Naive thymus-derived CD4-positive, alpha-beta T cell (primary cell): ENCODE results near the gene PPP1R7. TPM values are rescaled to one million over a fixed set of nuclear protein-coding genes. Genes with fewer than 3 reads are reported as not detected.

Experiments
- ATAC-seq: fragments of 150-1000 bp; cut with Tn5 transposase; 2 replicates; pipeline ENCODE4 v1.10.0; 2021; ENCODE audit warnings: mild to moderate bottlenecking, moderate library complexity
- CTCF ChIA-PET: fragments of 350-600 bp; sonication (Branson Sonifier 250); formaldehyde crosslinking; loops from one replicate; lab custom pipeline; 2021; ENCODE audit warnings: antibody characterized with exemption; lab: Charles Lee
- POLR2A ChIA-PET: fragments of 350-600 bp; sonication (Branson Sonifier 250); formaldehyde crosslinking; loops from one replicate; lab custom pipeline; 2021; ENCODE audit warnings: antibody characterized with exemption, inconsistent platforms; lab: Charles Lee
- DNase-seq, 9 donors: peaks; one replicate each; pipeline versions ENCODE4 v3.0.0 to v3.0.0-alpha.2; 2020 to 2022; ENCODE audit warnings: mixed read lengths in 1 of 9
- H3K27ac ChIP-seq: one replicate; pipeline ENCODE4 v1.7.0; 2013; ENCODE audit warnings: mild to moderate bottlenecking, low read depth, low read length, moderate library complexity
- H3K27me3 ChIP-seq, 2 donors: one replicate each; pipeline ENCODE4 v1.7.0; 2013; ENCODE audit warnings: low read length in 2 of 2, mild to moderate bottlenecking in 2 of 2, moderate library complexity in 2 of 2; ENCODE audit not compliant: control insufficient read depth in 2 of 2, insufficient read depth in 2 of 2
- H3K36me3 ChIP-seq, 3 experiments: 1 replicate in 2 of 3; 2 replicates in 1 of 3; pipeline ENCODE4 v1.7.0; 2013; ENCODE audit warnings: low read length in 3 of 3, mild to moderate bottlenecking in 3 of 3, moderate library complexity in 1 of 3; ENCODE audit not compliant: insufficient read depth in 3 of 3, control insufficient read depth in 2 of 3
- H3K4me1 ChIP-seq, 2 donors: one replicate each; pipeline ENCODE4 v1.7.0; 2013; ENCODE audit warnings: low read length in 2 of 2, mild to moderate bottlenecking in 2 of 2, moderate library complexity in 1 of 2; ENCODE audit not compliant: control insufficient read depth in 2 of 2, insufficient read depth in 2 of 2
- H3K4me3 ChIP-seq: 2 replicates; pipeline ENCODE4 v1.7.0; 2013; ENCODE audit warnings: mild to moderate bottlenecking, low read length
- H3K9me3 ChIP-seq, 3 experiments: 1 replicate in 2 of 3; 2 replicates in 1 of 3; pipeline ENCODE4 v1.7.0; 2013; ENCODE audit warnings: low read length in 3 of 3; ENCODE audit not compliant: control insufficient read depth in 2 of 3
- H3K27ac Mint-ChIP-seq, 9 donors: one replicate each; pipeline ENCODE4 v1.8.0; 2020 to 2022; ENCODE audit warnings: mixed read lengths in 9 of 9, mild to moderate bottlenecking in 8 of 9, moderate library complexity in 5 of 9, inconsistent platforms in 2 of 9
- H3K27me3 Mint-ChIP-seq, 5 donors: one replicate each; pipeline ENCODE4 v1.8.0; 2021 to 2022; ENCODE audit warnings: mixed read lengths in 5 of 5, mild to moderate bottlenecking in 1 of 5
- H3K36me3 Mint-ChIP-seq, 5 donors: one replicate each; pipeline ENCODE4 v1.8.0; 2020 to 2022; ENCODE audit warnings: mixed read lengths in 5 of 5, mild to moderate bottlenecking in 3 of 5, inconsistent platforms in 1 of 5
- H3K4me1 Mint-ChIP-seq, 7 donors: one replicate each; pipeline ENCODE4 v1.8.0; 2020 to 2022; ENCODE audit warnings: mixed read lengths in 7 of 7, mild to moderate bottlenecking in 3 of 7, inconsistent platforms in 1 of 7
- H3K4me3 Mint-ChIP-seq, 10 donors: one replicate each; pipeline ENCODE4 v1.8.0; 2020 to 2022; ENCODE audit warnings: mild to moderate bottlenecking in 10 of 10, mixed read lengths in 10 of 10, moderate library complexity in 6 of 10, inconsistent platforms in 2 of 10
- H3K9me3 Mint-ChIP-seq, 11 donors: one replicate each; pipeline ENCODE4 v1.8.0; 2020 to 2022; ENCODE audit warnings: mixed read lengths in 11 of 11, mild to moderate bottlenecking in 4 of 11, inconsistent platforms in 1 of 11, moderate library complexity in 1 of 11
- intact Hi-C, 2 donors: fragments of 100-400 bp; cut with micrococcal nuclease; formaldehyde crosslinking; loops; one replicate each; pipeline ENCODE4 v1.15.1; 2023
- polyA plus RNA-seq, 2 donors: library from polyadenylated mRNA; unstranded; fragments of 300-500 nt; fragmentation: Illumina TruSeq; gene quantifications; one replicate each; pipeline ENCODE4 v1.2.3, GENCODE V29; 2021
- total RNA-seq, 6 experiments: library from RNA in 5 of 6; stranded (reverse) in 5 of 6; gene quantifications; 1 replicate in 5 of 6; 2 replicates in 1 of 6; pipeline ENCODE4 v1.2.3 and lab custom pipeline; 2021 to 2026

The PPP1R7 gene
- total and polyA plus RNA-seq, 7 experiments from 2014 or later = 39.2 to 122 (median 59.0) TPM

DNA sequence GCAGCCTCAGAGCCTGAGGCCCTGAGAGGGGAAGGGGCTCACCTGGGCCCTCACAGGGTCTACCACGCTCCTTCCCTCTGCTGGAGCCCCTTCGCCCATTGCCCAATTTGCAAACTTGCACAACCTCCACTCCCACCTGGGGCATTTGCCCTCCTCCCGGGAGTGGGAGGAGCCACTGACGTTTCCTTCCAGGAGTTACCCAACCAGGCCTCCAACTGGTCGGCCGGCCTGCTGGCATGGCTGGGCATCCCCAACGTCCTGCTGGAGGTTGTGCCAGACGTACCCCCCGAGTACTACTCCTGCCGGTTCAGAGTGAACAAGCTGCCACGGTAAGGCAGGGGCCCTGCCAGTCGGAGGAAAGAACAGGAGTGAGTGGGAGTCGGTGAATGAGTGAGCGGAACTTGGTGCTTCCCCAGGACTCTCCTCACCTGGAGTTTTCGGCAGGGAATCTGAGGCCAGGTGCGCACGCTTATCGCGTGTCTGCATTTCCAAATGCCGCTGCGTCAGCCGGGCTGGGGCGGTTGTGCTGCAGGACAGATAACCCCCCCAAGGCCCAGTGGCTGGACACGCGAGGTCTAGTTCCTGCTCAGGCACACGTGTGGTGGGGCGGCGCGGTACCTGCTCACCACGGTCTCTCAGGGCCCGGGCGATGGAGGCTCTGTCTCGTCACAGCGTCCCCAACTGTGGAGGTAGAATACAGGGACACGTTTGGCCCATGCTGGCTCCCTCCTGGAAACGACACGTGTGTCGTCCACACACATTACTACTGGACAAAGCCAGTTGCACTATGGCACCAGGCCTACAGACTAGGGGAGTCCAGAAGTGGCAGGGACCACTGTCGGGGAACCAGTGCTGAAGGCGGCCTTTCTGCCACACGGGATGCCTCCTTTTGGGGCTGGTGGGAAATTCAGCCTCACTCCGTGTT, 49.9 kb downstream of the PPP1R7 start:
- Histone ChIP-seq H3K9me3 (no peaks in the 10 kb centered on the region), H3K27ac (no peak overlapping the region), H3K27me3 (no peaks in the 10 kb centered on the region), H3K4me3 (no peak overlapping the region), H3K4me1 (no peaks in the 10 kb centered on the region), H3K36me3 (no peaks in the 10 kb centered on the region)
- Mint-ChIP-seq H3K4me3 (no peak overlapping the region), H3K27me3 (no peaks in the 10 kb centered on the region), H3K36me3 (no peaks in the 10 kb centered on the region), H3K27ac (no peak overlapping the region), H3K4me1 (no peaks in the 10 kb centered on the region), H3K9me3 (no peaks in the 10 kb centered on the region)
- DNase-seq (no peak), ATAC-seq (no peak)
- ChIA-PET POLR2A (no interaction called here), CTCF (no interaction called here)
- intact Hi-C loops = no loop called here

- POLR2A ChIA-PET = no interaction called here
- H3K4me1 Mint-ChIP-seq = no peaks in the 10 kb centered on the region
- intact Hi-C loops = no loop called here
- CTCF ChIA-PET = no interaction called here
- peak overlapping the region in 1 of 9 donors; percentile 55 for H3K27ac Mint-ChIP-seq
- Histone ChIP-seq H3K27me3 (no peaks in the 10 kb centered on the region), H3K4me1 (no peaks in the 10 kb centered on the region), H3K9me3 (no peaks in the 10 kb centered on the region), H3K27ac (no peak overlapping the region), H3K4me3 (no peak overlapping the region), H3K36me3 (no peaks in the 10 kb centered on the region)
- H3K4me3 Mint-ChIP-seq = no peak overlapping the region
- no peaks in the 10 kb centered on the region for H3K9me3 Mint-ChIP-seq
- DNase-seq (no peak), ATAC-seq (peak; percentile 31)
- H3K27me3 Mint-ChIP-seq = no peaks in the 10 kb centered on the region
- no peaks in the 10 kb centered on the region for H3K36me3 Mint-ChIP-seq
Observed at GRCh38 chr2:241200822-241201395, 50.6 kb downstream of the PPP1R7 start.

DNA sequence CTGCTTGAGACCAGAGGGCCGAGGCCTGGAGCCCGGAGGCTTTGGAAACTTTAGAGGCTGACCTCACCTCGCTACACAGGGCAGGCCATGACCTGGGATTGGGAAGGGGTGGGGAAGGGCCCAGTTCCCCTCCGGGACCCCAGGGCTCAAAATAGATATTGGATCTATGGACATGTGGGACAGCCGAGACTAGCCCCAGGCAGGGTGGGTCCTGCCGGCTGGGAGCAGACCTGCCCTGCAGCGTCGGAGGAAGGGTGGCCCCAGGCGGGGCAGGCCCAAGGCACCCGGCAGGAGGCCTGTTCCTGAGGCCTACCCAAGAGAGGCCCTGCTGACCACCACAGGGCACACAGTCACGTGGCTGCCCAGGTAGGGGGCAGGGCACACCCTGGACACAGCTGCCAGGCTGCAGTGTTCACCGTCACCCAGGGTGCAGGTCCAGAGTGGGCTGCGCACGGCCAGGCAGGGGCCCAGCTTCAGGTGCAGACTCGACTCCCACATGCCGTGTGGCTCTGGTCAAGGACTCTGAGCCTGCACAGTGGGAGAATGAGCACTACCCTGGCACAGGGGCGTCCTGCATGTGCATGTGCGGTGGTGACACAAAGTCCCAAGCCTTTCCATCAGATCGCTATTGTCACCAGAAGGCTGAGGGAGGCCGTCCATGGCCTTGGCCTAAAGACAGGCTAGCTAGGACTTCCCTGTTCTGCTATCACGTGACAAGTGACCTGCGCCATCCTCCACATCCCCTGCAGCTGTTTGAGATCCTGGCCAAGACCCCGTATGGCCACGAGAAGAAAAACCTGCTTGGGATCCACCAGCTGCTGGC, 51.4 kb downstream of the PPP1R7 start:
- Histone ChIP-seq H3K27me3 (no peaks in the 10 kb centered on the region), H3K36me3 (no peaks in the 10 kb centered on the region), H3K4me1 (no peaks in the 10 kb centered on the region), H3K4me3 (no peak overlapping the region), H3K9me3 (no peaks in the 10 kb centered on the region), H3K27ac (no peak overlapping the region)
- CTCF ChIA-PET = no interaction called here
- Mint-ChIP-seq H3K27me3 (no peaks in the 10 kb centered on the region), H3K27ac (no peak overlapping the region), H3K9me3 (no peaks in the 10 kb centered on the region), H3K4me3 (no peak overlapping the region), H3K4me1 (no peaks in the 10 kb centered on the region), H3K36me3 (no peaks in the 10 kb centered on the region)
- DNase-seq = no peak
- ATAC-seq = no peak
- intact Hi-C loops = no loop called here
- POLR2A ChIA-PET = interaction anchor here (0.9 kb wide), 1 partner anchor 37 kb away, joined by 3 read pairs; no protein-coding TSS in a partner anchor

GRCh38 chr2:241202268-241202585, 52.0 kb downstream of the PPP1R7 start:
- no peak overlapping the region for H3K27ac Mint-ChIP-seq
- no peaks in the 10 kb centered on the region for H3K9me3 Mint-ChIP-seq
- ATAC-seq = no peak
- Histone ChIP-seq H3K4me1 (no peaks in the 10 kb centered on the region), H3K27ac (no peak overlapping the region), H3K27me3 (no peaks in the 10 kb centered on the region), H3K36me3 (no peaks in the 10 kb centered on the region), H3K4me3 (no peak overlapping the region), H3K9me3 (no peaks in the 10 kb centered on the region)
- no peaks in the 10 kb centered on the region for H3K27me3 Mint-ChIP-seq
- no peak for DNase-seq
- POLR2A ChIA-PET = interaction anchor here (0.9 kb wide), 1 partner anchor 38 kb away, joined by 3 read pairs; no protein-coding TSS in a partner anchor
- H3K4me1 Mint-ChIP-seq = no peaks in the 10 kb centered on the region
- intact Hi-C loops = no loop called here
- no peak overlapping the region for H3K4me3 Mint-ChIP-seq
- CTCF ChIA-PET = no interaction called here
- no peaks in the 10 kb centered on the region for H3K36me3 Mint-ChIP-seq

GRCh38 chr2:241202681-241203080, 52.4 kb downstream of the PPP1R7 start:
- H3K36me3 Mint-ChIP-seq = no peaks in the 10 kb centered on the region
- Histone ChIP-seq H3K4me1 (no peaks in the 10 kb centered on the region), H3K9me3 (no peaks in the 10 kb centered on the region), H3K36me3 (no peaks in the 10 kb centered on the region), H3K4me3 (no peak overlapping the region), H3K27me3 (no peaks in the 10 kb centered on the region), H3K27ac (no peak overlapping the region)
- H3K27ac Mint-ChIP-seq = no peak overlapping the region
- H3K9me3 Mint-ChIP-seq = no peaks in the 10 kb centered on the region
- ATAC-seq (no peak), DNase-seq (no peak)
- no peaks in the 10 kb centered on the region for H3K4me1 Mint-ChIP-seq
- no peak overlapping the region for H3K4me3 Mint-ChIP-seq
- POLR2A ChIA-PET = no interaction called here
- H3K27me3 Mint-ChIP-seq = no peaks in the 10 kb centered on the region
- intact Hi-C loops = no loop called here
- CTCF ChIA-PET = no interaction called here

DNA sequence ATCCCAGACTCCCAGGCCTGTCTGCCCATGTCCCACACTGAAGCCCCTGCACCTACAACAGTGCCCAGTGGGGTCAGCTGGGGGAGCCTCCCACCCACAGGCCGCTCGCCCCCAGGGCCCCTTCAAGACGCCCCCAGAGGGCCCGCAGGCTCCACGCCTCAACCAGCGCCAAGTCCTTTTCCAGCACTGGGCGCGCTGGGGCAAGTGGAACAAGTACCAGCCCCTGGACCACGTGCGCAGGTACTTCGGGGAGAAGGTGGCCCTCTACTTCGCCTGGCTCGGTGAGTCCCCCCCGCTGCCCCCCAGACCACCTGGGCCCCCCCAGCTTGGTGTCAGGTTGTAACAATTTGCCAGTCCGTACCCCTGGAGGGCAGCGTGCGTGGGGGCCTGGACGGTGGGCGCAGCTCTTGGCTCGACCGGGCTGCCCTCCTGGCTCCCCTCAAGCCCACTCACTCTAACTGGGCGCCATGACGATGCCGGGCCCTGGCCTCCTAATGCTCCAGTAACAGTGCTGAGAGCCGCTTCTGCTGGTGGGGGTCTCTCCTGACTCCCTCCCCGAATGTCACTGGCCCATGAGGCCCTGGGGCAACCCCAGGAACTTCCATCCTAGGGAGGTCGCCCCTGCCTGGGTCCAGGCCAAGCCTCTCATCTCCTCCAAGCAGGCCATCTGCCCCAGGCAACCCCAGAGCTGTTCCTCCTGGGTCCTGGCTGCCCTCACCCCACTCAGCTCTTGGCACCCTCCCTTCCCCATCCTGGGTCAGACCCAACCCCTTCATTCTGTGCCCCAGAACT, 53.1 kb downstream of the PPP1R7 start:
- DNase-seq (no peak), ATAC-seq (no peak)
- Histone ChIP-seq H3K9me3 (no peaks in the 10 kb centered on the region), H3K4me3 (no peak overlapping the region), H3K27me3 (no peaks in the 10 kb centered on the region), H3K27ac (no peak overlapping the region), H3K36me3 (no peaks in the 10 kb centered on the region), H3K4me1 (no peaks in the 10 kb centered on the region)
- Mint-ChIP-seq H3K27ac (no peak overlapping the region), H3K36me3 (no peaks in the 10 kb centered on the region), H3K4me1 (no peaks in the 10 kb centered on the region), H3K9me3 (no peaks in the 10 kb centered on the region), H3K27me3 (no peaks in the 10 kb centered on the region), H3K4me3 (no peak overlapping the region)
- CTCF ChIA-PET = no interaction called here
- POLR2A ChIA-PET = no interaction called here
- intact Hi-C loops = no loop called here
